ENCODE data around the gene PSORS1C2.

- TF ChIP-seq, protein P1, sequence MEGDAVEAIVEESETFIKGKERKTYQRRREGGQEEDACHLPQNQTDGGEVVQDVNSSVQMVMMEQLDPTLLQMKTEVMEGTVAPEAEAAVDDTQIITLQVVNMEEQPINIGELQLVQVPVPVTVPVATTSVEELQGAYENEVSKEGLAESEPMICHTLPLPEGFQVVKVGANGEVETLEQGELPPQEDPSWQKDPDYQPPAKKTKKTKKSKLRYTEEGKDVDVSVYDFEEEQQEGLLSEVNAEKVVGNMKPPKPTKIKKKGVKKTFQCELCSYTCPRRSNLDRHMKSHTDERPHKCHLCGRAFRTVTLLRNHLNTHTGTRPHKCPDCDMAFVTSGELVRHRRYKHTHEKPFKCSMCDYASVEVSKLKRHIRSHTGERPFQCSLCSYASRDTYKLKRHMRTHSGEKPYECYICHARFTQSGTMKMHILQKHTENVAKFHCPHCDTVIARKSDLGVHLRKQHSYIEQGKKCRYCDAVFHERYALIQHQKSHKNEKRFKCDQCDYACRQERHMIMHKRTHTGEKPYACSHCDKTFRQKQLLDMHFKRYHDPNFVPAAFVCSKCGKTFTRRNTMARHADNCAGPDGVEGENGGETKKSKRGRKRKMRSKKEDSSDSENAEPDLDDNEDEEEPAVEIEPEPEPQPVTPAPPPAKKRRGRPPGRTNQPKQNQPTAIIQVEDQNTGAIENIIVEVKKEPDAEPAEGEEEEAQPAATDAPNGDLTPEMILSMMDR (conservative IDR thresholded peaks at IDR 0.05; ENCODE audit: low read depth, low read length) = no peak
- no peak for TF ChIP-seq EZH2 (IDR thresholded peaks at IDR 0.05; ENCODE audit: borderline replicate concordance, low read depth, low read length, poor library complexity, severe bottlenecking)
Measured at GRCh38 chr6:31171931-31172905, 33.4 kb upstream of the PSORS1C2 start.
